ENCODE measurements around the gene TAF4B. TPM values are rescaled to one million over a fixed set of nuclear protein-coding genes. Genes with fewer than 3 reads are reported as not detected.

Gene TAF4B
- total RNA-seq, 2 donors from 2014 or later = 2.5 to 2.7 TPM

DNA sequence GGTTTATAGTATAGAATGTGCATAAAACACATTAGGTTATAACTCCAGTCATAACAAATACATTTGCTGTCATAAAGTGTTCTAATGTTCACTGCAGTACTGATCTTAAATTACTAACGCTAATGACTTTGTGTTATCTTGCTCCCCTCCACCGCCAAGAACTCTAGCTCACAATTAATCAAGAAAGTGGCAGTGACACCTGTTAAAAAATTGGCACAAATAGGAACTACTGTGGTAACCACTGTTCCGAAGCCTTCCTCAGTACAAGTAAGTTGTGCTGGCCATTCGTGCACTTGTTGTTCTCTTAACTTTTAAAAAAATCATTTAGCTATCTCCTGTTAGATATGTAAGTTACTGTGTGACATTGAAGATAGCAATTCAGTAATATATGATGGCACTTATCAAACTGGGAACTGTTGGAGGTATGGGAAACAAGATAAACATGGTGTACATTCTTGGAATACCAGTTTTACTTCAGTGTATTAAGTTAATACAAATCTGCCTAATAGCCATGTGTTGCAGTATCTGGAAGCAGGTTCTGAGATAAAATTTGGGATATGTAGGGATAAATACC lies 41.2 kb downstream of the TAF4B start:
- Histone ChIP-seq H3K4me1 (no peaks in the 10 kb centered on the region), H3K36me3 (no peaks in the 10 kb centered on the region), H3K27ac (no peak overlapping the region), H3K9me3 (no peaks in the 10 kb centered on the region), H3K9ac (ENCODE audit: low read depth in 2 of 2, low read length in 2 of 2) (no peak overlapping the region), H3K27me3 (no peaks in the 10 kb centered on the region), H3K4me3 (no peak overlapping the region)
- intact Hi-C loops (cut with DNase I) = no loop called here
- TF ChIP-seq, protein P1, sequence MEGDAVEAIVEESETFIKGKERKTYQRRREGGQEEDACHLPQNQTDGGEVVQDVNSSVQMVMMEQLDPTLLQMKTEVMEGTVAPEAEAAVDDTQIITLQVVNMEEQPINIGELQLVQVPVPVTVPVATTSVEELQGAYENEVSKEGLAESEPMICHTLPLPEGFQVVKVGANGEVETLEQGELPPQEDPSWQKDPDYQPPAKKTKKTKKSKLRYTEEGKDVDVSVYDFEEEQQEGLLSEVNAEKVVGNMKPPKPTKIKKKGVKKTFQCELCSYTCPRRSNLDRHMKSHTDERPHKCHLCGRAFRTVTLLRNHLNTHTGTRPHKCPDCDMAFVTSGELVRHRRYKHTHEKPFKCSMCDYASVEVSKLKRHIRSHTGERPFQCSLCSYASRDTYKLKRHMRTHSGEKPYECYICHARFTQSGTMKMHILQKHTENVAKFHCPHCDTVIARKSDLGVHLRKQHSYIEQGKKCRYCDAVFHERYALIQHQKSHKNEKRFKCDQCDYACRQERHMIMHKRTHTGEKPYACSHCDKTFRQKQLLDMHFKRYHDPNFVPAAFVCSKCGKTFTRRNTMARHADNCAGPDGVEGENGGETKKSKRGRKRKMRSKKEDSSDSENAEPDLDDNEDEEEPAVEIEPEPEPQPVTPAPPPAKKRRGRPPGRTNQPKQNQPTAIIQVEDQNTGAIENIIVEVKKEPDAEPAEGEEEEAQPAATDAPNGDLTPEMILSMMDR (IDR thresholded peaks at IDR 0.05) = no peak
- DNase-seq = no peak

DNA sequence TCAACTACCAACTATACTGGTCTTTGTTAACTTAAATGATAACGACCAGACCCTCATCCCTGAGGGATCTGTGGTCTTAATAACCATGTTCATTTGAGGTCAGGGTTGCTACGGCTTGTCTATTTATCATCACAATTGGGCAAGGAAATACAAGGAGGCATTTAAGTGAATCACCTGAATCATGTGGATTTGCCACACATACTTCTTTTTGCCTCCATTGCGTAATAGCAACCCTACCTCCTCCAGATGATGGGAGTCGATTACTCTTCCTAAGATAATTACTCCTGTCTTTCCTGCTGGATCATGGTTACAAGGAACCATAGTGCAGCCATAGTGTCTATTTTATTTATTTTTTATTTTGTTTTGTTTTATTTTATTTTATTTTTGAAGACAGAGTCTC lies 42.2 kb downstream of the TAF4B start:
- Histone ChIP-seq H3K27ac (no peak overlapping the region), H3K4me3 (no peak overlapping the region), H3K4me1 (no peaks in the 10 kb centered on the region), H3K36me3 (no peaks in the 10 kb centered on the region), H3K27me3 (no peaks in the 10 kb centered on the region), H3K9ac (ENCODE audit: low read depth in 2 of 2, low read length in 2 of 2) (no peak overlapping the region), H3K9me3 (no peaks in the 10 kb centered on the region)
- no peak for DNase-seq
- intact Hi-C loops (cut with DNase I) = no loop called here
- TF ChIP-seq, protein P1 (IDR thresholded peaks at IDR 0.05) = no peak

DNA sequence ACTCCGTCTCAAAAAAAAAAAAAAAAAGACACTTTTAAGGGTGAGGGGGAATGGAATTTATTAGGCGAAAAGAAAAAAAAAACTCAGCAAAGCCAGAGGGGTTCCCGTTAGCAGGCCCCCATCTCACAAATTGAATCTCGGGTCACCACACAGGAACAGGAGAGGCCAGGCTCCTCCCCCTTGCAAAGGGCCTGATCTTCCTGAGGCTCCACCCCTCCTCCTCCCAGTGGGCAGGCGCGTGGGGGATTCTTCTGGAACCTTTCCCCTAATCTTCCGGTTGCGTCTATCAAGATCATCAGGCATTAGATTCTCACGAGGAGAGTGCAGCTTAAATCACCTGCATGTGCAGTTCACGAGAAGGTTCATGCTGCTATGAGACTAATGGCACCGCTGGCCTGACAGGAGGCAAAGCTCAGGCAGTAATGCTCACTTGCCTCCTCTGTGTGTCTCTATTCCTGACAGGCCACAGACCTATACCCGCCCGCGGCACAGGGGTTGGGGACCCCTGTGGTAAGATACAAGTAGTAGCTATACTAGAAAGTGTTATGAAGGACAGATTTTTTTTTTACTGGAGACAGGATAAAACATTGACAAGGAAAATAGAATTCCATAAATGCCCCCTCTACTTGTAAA lies 45.8 kb downstream of the TAF4B start:
- Histone ChIP-seq H3K27me3 (no peaks in the 10 kb centered on the region), H3K36me3 (no peaks in the 10 kb centered on the region), H3K9ac (ENCODE audit: low read depth in 2 of 2, low read length in 2 of 2) (no peak overlapping the region), H3K4me1 (no peaks in the 10 kb centered on the region), H3K9me3 (no peaks in the 10 kb centered on the region), H3K27ac (no peak overlapping the region), H3K4me3 (no peak overlapping the region)
- intact Hi-C loops (cut with DNase I) = no loop called here
- TF ChIP-seq, protein P1 (IDR thresholded peaks at IDR 0.05) = no peak
- no peak for DNase-seq

DNA sequence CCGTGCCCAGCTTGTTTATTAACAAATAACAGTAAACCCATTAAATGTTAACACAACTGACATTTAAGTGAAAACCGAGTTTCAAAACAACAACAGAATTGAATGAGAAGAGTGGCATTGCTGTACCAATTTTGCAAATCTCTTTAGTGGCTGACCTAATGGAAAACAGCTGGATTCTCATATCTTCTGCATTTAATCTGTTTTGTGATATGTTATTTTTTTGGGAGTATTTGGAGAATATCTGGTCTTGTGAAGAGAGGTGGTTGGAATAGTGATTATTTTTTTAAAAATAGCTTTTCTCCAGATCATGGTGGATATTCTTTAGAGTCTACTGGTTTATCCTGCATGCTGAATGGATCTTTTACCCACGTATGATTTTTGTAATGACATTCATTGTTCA lies 51.1 kb downstream of the TAF4B start:
- Histone ChIP-seq H3K9me3 (no peaks in the 10 kb centered on the region), H3K4me1 (no peaks in the 10 kb centered on the region), H3K27me3 (no peaks in the 10 kb centered on the region), H3K4me3 (no peak overlapping the region), H3K36me3 (no peaks in the 10 kb centered on the region), H3K9ac (ENCODE audit: low read depth in 2 of 2, low read length in 2 of 2) (no peak overlapping the region), H3K27ac (no peak overlapping the region)
- intact Hi-C loops (cut with DNase I) = no loop called here
- TF ChIP-seq, protein P1 (IDR thresholded peaks at IDR 0.05) = no peak
- no peak for DNase-seq

DNA sequence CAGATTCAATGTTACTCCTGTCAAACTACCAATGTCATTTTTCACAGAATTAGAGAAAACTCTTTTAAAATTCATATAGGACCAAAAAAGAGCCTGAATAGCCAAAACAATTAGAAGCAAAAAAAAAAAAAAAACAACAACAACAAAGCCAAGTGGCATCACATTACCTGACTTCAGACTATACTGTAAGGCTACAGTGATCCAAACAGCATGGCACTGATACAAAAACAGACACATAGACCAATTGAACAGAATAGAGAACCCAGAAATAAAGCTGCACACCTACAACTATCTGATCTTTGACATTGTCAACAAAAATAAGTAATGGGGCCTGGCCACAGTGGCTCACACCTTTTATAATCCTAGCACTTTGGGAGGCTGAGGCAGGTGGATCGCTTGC lies 53.2 kb downstream of the TAF4B start:
- Histone ChIP-seq H3K36me3 (no peaks in the 10 kb centered on the region), H3K27ac (no peak overlapping the region), H3K9ac (ENCODE audit: low read depth in 2 of 2, low read length in 2 of 2) (no peak overlapping the region), H3K4me1 (no peaks in the 10 kb centered on the region), H3K9me3 (no peaks in the 10 kb centered on the region), H3K27me3 (no peaks in the 10 kb centered on the region), H3K4me3 (no peak overlapping the region)
- intact Hi-C loops (cut with DNase I) = no loop called here
- DNase-seq = no peak
- TF ChIP-seq, protein P1 (IDR thresholded peaks at IDR 0.05) = no peak
